ENCODE data around the gene PNLIPRP3.

Gene PNLIPRP3

GRCh38 chr10:116521424-116522290, 94.0 kb downstream of the PNLIPRP3 start:
- DNase-seq, result peak; percentile 2

GRCh38 chr10:116522803-116523381, 95.2 kb downstream of the PNLIPRP3 start:
- DNase-seq, result no peak

GRCh38 chr10:116524736-116525135, 97.1 kb downstream of the PNLIPRP3 start:
- DNase-seq, result no peak

- DNase-seq, result no peak
Observed at GRCh38 chr10:116526219-116526618, 98.6 kb downstream of the PNLIPRP3 start.
